Measurements from ENCODE around the gene TEX261.
A peak's percentile ranks its signal among the peaks of the same experiment; 100 is the strongest.

The TEX261 gene

DNA sequence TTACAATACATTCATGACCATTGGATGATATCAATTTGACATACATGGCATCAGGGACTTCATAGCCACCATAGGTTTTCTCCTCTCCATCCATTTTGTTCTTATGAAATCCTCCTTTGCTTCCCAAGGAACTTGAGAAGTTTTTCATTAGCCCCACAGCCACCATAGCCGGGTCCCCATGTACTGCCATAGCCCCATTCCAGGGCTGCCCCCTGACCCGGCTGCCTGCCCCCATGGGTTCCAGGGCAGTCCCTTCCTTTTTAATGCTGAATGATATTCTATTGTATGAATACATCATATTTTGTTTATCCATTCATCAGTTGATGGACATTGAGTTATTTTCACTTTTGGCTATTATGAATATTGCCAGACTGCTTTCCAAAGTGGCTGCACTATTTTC is 38.5 kb downstream of the TEX261 start:
- no peak for DNase-seq

DNA sequence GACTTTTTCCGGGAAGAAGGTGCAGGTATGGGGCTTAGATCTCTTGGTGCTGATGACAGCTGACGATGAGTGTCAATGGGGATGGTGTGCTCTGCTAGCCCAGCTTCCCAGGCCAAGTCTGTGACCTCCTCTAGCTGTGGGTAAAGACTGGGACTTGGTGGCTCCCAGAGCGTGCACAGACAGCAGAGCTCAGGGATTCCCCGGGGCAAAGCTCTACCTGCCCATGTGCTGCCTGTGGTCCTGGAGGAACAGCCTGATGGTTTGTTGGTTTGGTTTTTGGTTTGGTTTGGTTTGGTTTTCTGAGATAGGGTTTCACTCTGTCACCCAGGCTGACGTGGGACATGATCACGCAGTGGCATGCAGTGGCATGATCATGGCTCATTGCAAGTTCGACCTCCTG is 39.8 kb downstream of the TEX261 start:
- no peak for DNase-seq

DNA sequence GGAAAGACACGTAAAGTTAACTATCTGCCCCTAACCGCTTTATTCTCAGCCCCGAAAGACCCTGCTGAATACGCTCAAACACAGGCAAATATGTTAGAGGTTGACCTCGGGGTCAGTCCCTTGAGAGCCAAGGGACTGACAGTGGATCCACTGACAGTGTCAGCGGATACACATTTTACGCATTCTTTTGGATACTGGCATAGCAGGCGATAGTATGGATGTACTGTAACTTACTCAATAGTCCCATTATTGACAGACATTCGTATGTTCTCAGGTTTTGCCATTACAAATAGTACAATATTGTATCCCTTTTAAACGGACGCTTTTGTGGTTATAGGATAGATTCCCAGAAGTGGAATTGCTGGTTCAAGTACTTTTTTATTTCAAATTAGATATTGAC is 45.6 kb downstream of the TEX261 start:
- DNase-seq = no peak

DNA sequence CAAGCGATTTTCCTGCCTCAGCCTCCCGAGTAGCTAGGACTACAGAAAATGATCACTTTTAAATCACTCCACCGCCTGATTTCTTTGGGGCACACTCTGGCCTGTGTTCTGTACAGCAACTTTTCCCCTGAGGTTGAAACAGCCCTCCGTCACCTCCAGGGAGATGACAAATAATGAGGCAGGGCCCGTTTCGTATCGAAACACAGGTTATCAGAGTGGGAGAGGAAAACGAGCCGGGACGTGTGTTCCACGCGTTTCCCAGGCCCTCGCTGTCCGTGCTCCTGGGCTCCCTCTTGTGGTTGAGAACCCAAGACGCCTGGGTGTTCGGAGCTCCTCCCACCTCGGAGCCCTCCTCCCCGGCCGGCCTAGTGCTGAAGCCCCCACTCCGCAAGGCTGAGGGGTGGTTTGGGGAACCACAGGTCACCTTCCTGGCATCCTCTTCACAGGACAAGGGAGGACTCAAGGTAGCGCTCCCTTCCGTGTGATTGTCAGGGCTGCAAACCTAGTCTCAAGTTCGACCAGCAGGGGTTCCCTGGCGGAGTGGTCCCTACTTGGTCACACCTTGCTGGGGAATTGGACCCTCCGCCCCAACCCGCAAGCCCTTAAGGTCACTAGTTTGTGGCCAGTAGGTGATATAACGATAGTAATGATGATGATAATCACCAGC is 46.2 kb downstream of the TEX261 start:
- peak; percentile 63 for DNase-seq

DNA sequence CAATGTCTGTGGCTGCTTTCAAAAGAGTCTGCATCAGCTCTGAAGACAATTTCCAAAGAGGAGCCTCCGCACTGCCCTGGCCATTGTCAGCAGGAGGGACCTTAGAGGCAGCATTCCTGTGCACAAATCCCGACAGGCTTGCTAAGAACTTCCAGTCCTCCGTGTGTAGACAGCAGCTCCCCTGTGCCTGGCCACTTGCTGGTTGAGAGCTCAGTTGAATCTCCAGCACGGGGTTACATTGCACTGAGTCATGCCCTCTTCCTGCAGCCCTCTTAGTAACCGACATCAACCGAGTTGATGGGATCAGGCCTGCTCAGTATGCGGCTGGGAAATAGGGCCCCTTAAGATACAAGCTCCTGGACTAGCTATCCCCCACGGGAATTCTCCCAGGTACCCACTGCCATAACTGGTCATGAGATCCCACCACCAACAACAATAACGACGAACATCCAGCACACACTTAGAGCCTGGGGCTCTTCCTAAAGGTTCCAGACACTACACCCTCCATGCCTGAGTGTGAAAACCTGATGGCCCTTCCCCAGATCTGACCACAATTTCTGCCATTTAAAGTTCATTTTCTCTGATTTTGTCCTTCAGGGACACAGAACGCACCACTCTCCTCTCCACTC is 47.0 kb downstream of the TEX261 start:
- DNase-seq = no peak

DNA sequence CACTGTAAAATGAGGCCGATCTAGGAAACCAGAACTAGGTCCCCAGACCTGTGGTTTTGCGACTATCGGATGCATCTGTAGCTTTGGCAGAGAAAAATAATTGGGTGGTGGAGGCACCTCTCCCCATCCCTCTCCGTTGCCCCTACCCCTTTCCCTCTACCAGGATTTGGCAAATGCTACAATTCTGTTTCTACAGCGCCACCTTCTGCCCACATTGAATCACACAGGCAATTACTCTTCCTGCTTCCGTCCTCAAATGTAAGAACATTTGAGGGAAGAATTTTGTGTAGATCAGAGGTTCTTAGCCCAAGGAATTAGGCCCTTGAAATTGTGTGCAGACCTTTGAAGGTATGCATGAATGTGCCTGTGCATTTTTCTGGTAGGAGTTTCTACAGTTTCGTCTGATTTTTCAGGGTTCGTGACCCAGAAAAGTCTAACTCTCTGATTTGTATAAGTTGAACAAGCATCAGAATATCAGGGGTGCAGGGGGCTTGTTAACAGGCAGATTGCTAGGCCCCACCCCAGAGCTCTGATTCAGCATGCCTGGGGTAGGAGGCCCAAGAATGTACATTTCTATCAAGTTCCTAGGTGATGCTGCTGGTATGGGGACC is 47.7 kb downstream of the TEX261 start:
- DNase-seq = peak; percentile 69

DNA sequence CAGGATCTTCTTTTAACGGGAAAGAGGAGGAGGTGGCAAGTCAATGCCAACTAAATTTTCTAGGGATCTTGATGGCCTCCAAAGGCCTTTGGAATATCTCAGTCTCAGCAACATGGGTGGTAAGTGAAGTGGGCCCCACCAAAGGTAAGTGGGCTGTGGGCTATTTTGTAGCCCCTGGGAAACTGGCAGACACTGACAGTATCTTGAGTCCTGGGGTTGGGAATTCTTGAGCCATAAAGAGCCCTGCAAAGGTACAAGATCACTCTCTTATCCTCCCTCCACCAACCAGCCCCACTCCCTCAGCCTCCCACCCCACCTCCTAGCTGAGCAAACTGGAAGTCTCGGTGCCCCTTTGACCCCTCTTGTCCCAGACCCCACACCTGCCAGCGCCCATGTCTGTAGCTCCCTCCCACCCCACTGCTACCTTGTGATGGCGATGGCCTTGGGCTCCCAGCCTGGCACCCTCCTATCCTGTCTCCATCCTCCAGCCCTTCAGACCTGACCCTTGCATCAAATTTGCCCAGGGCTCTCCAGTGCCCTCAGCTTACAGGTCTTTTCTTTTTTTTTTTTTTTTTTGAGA is 50.5 kb downstream of the TEX261 start:
- DNase-seq = no peak

DNA sequence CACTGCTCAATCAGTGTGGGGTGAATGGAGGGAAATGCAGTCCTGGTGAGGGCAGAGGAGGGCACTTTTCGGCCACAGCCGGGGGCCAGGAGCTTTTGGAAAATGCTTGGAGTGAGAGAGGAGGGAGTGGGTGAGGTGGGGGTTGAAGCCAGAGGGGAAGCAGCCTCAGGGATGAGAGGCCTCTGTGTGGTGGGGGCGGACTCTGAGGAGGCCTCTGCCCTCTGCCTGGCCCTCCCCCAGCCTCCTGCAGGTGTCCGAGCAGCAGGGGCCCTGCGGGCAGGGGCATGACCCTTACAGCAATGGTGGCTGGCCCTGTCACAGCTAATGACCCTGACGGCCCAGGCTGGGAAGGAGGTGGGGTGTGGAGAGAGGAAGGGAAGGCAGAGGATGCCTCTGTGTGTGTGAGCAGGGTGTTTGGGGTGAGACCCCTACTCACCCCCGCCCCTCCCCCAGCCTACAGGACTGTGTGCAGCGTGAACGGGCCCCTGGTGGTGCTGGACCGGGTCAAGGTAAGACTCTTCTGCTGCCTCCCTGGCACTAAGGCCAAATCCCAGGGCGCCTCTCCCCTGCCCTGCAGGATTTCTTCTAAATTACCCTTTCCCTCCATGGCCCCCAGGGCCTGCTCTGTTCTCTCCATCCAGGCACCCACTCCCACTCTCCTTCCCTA is 51.3 kb downstream of the TEX261 start:
- DNase-seq = no peak

DNA sequence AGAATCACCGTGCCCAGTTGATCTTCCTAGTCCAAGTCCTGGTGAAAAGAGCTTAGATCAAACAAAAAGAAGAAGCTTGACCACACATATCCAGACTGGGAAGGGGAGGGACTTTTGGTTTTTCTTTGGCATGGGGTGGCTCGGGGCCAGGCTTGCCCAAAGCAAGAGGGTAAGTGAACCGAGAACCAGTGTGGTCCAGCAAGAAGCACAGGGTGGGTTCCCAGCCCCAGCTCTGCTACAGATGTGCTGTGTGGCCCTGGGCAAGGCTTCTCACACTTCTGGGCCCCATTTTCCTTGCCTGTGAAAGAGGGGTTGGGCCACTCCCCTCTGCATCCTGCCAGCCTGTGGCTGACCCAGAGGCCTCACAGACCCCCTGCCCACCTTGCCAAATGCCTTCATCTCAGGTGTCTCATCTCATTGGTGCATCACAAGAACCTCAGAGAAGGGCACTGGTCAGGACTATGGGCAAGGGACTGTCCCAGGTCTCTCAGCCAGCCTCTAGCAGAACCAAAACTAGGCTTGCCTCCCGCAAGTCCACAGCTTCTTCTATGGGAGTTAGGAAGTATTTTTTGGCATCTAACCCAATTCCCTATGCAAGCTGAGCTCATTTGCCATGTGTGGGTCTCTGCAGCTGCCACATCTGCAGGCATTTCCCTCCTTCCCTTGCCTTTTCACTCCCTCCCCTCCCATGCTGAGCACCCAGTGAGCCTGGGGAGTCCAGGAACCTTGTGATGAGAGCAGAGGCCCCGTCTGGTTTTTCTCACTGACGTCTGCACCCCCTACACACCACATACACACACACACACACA is 52.1 kb downstream of the TEX261 start:
- no peak for DNase-seq

DNA sequence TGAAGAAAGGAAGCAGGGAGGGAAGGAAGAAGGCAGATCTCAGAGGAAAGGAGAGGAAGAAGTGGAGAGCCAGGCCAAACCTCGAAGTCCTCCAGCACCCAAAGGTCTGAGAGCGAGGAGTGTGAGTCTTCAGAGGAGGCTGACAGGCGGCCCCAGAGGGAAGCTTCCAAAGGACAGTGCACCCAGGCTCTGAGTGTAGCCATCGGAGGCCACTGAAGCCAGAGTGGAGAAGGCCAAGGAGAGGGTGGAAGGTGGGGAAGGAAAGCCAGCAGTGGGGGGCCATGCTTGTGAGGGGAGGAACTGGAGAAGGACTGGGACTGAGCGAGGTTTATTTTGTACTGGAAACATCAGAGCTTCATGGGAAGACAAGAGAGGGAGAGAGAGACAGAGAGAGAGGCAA is 53.0 kb downstream of the TEX261 start:
- no peak for DNase-seq

DNA sequence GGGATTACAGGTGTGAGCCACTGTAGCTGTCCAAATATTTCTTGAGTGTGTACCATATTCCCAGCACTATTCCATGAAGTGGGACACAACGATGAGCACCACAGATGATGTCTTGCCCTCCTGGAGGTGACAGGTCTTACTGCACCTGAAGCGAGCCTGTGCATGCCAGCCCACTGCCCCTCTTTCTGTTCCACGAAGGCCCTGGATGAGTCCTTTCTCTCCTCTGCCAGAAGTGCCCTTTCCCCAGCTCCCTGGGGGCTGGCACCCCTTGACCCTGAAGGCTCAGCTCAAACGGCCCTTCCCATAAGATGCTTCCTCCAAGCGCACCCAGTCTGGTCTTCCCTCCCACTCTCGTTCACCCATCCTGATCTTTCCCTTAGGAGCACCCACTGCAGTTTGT is 53.5 kb downstream of the TEX261 start:
- no peak for DNase-seq

DNA sequence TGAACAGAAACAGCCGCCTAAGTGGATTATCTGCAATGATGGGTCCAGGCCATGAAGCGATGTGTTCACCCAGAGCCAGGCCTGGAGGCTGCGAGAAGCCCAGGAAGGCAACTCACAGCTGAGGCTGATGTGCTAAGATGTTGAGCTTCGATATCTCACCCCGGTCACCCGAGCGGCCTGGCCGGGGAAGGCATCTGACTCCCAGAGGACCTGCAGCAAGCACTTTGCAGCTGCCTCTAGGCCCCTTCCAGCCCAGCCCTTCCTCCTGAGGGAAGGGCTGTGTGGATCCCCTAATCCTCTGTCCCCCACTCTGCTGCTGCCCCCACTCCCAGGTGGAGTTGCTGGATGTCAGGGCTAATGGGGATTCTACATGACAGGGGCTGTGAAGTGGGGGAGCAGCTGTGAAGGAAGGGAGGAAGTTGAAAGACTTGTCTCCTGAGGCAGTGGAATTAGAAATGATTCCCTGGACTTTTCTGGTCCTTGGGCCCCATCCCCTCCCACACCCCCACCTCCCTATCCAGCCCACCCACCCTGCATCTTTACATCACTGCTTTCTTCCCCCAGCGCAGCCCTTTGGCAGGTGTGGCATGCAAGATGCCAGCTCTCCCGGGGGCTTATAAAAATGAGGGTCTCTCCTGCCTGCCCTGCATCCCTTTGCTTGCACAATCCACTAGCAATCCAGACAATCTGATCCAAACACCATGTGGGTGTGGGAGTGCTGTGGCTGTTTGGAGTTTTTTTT is 54.7 kb downstream of the TEX261 start:
- DNase-seq = no peak

DNA sequence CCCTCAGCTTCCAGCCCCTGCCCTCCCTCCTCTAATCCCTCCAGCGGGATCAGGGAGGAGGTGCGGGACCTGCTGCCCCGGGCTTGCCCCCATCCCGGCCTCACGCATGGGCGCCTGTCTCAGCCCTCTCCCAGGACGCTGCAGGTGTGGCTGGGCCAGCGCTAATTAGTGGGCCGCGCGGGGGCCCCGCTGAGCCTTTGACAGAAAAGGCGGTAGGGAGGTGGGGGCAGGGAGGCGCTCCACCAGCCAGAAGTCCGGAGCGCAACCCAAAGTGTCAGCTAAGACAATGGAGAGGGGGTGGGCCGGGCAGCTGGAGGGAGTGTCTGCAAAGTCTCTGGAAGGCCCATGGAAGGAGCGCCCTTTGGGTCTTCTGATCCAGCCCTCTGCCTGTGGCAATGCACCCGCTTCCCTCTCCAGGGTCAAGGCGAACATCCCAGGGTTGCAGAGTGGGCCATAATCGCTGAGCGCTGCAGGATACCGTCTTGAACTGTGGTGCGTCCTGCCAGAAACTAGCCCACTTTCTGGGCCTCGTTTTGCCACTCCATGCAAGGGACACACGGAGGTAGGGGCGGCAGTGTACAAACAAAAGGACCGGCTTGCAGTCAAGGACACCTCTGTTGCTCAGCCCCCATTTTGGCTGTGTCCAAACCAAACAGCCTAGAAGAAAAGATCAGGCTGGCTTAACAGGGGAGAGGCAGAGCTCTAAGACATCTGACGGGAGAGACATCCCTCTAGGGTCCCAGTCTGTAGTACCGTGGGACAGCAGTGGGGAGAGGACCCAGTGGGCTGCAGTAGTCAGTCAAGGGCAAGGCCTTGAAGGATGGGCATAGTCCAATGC is 55.5 kb downstream of the TEX261 start:
- no peak for DNase-seq

DNA sequence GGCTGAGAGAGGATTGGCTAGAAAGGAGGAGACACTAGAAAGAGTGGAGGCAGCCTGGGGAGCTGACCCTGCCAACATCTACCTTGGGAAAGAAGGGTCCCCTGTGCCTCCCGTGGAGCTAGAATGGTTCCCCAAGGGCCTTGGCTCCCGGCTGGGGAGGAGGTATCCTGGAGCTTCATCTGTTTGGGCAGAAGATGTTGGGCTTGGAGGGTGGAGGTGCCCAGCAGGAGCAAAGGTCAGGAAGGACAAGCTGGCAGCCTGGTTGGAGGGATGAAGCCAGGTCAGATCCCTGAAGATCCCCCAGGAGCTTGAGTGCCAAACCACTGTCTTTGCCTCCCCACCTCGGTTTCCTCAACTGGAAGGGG is 56.1 kb downstream of the TEX261 start:
- no peak for DNase-seq

DNA sequence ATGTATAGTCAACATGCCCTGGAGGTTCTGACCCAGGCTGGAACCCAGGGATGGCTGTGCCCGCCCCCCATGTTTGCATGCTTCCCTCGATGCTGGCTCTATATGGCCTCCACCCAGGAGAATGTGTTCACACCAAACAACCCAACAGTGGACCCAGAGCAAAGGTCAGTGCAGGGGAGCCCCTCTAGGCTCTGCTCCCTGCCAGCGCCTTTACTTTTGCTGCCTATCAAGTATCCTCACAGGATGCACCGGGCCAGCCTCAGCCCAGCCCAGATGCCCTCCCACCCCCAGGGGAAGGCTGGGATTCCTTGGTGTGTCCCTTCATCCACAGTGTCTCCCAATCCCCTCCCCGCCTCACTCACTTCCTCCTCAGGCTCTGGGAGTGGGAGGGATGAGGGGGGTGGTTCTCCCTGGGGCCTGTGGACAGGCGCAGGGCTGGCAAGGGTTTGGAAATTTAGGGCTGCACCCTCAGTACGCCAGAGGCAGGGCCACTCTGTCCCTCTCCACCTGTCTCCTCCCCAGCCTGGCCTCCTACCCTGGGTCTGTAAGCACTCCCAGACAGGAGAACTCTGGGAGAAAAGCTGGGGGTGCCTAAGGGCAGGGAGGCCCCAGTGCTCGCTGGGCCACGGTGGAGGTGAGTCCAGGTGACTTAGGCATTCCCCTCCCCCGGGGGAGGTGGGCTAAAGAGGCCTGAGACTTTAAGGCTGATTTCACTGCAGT is 56.6 kb downstream of the TEX261 start:
- DNase-seq = no peak

DNA sequence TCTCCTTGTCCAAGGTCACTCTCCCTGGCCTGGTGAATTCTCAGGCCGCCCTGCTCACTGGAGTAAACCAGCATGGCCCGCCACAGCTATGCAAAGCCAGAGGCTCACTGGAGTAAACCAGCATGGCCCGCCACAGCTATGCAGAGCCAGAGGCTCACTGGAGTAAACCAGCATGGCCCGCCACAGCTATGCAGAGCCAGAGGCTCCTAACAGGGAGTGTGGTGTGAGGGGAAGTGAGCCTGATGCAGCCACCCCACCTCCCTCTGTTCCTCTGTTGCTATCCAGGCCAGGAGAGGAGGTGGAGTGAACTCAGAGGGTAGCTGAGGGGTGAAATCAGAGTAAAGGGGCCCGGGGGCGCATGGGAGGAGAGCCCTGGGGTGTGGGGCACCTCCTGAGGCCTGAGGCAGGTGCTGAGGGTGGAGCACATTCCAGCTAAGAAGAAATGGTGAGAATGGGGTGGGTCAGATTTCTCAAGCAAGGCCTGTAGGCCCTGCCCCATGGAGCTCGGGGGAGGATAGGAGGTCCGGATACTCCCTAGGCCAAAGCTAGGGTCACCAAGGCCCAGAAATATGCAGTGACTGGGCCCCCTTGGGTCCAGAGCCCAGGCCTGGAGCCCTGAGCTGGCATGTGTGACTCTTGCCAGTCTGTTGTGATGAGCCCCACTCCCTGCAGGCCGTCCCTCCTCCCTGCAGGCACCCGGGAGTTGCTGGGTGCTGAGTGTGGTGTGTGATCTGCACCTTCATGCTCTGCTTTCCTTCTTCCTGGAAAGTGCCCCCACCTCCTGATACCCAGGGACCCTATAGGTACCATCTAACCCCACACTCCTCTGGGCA is 57.5 kb downstream of the TEX261 start:
- no peak for DNase-seq

DNA sequence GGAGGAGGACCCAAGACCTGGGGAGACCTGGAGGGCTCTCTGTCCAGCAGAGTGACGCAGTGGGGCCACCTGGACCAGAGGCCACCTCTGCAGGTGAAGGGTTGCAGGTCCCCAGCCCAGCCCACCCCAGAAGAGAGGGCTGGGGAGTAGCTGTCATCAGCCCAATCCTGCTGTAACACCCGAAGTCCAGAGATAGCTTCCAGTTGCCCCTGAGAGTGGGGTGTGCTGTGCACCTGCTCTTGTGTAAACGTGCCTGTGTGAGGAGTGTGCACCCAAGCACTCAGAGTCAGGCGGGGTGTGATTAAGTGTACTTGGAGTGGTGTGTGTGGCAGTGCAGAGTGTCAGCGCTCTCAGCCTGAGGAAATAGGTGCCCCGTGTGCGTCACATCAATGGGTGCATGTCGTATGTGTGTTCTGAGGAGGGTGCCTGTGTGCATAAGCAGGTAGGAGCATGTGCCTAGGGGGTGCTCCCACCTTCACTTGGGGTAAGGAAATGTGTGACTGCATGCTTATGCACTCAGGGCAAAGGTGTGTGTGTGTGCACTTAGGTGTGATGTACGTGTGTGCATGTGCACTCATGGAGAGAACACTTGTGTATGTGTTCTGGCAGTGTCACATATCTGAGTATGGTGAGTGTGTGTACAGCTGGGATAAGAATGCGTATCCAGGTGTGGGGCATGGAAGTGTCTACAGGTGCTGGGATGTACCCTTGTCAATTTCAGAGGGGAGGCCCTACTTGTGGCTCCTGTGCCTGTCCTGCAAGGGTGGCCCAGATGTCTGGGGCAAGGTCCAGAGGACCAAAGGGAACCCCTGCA is 58.3 kb downstream of the TEX261 start:
- no peak for DNase-seq

Data from midbrain (tissue), 1 donor.